ENCODE measurements around the gene SLCO3A1.

- TF ChIP-seq CTCF (IDR thresholded peaks at IDR 0.05; ENCODE audit: borderline replicate concordance, extremely low read depth, low read length, poor library complexity, severe bottlenecking) = no peak
- no peak for TF ChIP-seq EZH2 (IDR thresholded peaks at IDR 0.05; ENCODE audit: borderline replicate concordance, low read depth, low read length, severe bottlenecking)
Observed at GRCh38 chr15:91894606-91895005, 41.1 kb downstream of the SLCO3A1 start.
